BE2C (cell line): ENCODE measurements around the gene NOXA1.

Experiments
- DNase-seq: peaks from one replicate; pipeline ENCODE4 v3.0.0-alpha.2; 2020
- H3K27me3 ChIP-seq: fragments of 250-450 bp; sonication (Bioruptor Pico); 2 replicates; pipeline ENCODE4 v1.5.1; 2020; ENCODE audit warnings: mild to moderate bottlenecking
- H3K36me3 ChIP-seq: fragments of 250-450 bp; sonication (Bioruptor Pico); 2 replicates; pipeline ENCODE4 v1.5.1; 2020; ENCODE audit warnings: mild to moderate bottlenecking
- H3K4me1 ChIP-seq: fragments of 250-450 bp; sonication (Bioruptor Pico); 2 replicates; pipeline ENCODE4 v1.5.1; 2020
- H3K4me3 ChIP-seq: 2 replicates; pipeline ENCODE4 v1.5.1; 2011; ENCODE audit warnings: low read depth, low read length
- H3K9me3 ChIP-seq: fragments of 250-450 bp; sonication (Bioruptor Pico); 2 replicates; pipeline ENCODE4 v1.5.1; 2020
- TF ChIP-seq, protein P1 (sequence below): IDR thresholded peaks from 2 replicates; pipeline ENCODE4 v1.5.1; 2012; ENCODE audit warnings: mild to moderate bottlenecking, low read depth, low read length

The NOXA1 gene

DNA sequence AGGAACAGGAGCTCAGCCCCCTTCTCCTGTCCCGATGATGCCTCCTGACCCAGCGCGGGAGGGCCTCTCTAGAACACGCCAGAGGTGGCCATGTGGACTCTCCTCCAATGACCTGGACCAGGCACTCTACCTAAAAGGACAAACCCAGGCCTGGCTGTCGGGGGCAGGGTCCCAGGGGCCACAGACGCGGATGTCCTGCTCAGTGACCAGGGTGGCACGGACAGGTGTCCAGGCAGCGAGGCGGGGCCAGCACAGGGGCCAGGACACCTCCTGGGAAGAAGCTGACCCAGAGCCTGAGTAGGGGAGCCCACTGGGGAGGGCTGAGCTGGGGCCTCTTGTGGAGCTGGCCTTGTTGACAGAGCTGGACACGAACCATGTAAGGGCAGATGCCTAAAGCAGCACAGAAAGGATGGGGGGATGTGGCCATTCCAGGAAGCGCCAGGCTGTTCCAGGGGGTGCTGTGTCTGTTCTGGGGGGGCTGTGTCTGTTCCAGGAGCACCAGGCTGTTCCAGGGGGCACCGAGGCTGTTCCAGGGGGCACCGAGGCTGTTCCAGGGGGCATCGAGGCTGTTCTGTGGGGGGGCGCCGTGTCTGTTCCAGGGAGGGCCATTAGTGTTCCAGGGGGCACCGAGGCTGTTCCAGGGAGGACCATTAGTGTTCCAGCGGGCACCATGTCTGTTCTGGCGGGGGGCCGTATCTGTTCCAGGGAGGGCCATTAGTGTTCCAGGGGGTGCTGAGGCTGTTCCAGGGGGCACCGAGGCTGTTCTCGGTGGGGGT, 30.8 kb upstream of the NOXA1 start:
- no peaks in the 10 kb centered on the region for H3K9me3 ChIP-seq
- H3K4me1 ChIP-seq, result no peaks in the 10 kb centered on the region
- no peaks in the 10 kb centered on the region for H3K36me3 ChIP-seq
- H3K4me3 ChIP-seq, result no peak overlapping the region
- H3K27me3 ChIP-seq, result no peaks in the 10 kb centered on the region
- DNase-seq, result no peak
- TF ChIP-seq, protein P1, sequence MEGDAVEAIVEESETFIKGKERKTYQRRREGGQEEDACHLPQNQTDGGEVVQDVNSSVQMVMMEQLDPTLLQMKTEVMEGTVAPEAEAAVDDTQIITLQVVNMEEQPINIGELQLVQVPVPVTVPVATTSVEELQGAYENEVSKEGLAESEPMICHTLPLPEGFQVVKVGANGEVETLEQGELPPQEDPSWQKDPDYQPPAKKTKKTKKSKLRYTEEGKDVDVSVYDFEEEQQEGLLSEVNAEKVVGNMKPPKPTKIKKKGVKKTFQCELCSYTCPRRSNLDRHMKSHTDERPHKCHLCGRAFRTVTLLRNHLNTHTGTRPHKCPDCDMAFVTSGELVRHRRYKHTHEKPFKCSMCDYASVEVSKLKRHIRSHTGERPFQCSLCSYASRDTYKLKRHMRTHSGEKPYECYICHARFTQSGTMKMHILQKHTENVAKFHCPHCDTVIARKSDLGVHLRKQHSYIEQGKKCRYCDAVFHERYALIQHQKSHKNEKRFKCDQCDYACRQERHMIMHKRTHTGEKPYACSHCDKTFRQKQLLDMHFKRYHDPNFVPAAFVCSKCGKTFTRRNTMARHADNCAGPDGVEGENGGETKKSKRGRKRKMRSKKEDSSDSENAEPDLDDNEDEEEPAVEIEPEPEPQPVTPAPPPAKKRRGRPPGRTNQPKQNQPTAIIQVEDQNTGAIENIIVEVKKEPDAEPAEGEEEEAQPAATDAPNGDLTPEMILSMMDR, result no peak

DNA sequence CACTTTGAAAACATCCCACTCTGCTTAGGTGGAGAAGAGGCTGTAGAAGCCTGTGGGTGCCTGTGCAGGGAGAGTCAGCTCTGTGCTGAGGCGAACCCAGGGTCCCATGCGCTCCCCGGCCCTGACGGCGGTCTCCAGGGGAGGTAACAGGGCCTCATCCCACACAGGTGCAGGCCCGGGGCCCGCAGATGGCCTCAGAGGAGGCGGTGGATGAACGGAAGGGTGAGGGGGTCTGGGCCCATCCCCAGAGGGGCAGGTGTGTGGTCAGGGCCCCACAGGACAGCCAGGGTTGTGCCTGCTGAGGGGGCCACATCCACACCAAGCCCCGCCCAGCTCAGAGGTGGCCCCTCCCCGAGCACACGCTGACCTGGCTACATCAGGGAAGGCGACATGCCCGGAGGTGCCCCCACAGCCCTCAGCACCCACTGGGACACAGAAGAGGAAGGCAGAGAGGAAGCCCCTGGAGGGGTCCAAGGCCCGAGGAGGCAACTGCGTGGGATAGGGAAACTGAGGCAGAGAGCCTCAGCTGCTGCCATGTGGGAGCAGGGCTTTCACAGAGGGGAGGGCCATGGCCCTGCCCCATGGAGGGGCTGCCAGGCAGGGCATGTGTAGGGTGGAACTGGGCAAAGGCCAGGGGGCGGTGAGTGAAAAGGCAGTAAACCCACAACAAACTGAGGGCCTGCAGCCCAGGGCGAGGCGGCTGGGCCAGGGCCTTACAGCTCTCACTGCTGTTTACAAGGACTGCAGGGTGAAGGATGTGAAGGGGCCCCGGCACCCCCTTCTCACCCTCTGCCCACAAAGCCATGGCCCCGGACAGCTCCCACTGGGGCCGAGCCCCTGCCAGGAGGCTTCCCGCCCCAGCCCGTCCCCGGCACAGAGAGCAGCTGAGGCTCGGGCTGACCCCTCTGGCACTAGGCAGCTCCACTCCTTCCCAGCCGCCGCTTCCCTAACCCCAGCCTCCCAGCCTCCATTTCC, 29.7 kb upstream of the NOXA1 start:
- no peak for DNase-seq
- no peaks in the 10 kb centered on the region for H3K27me3 ChIP-seq
- TF ChIP-seq, protein P1, result no peak

DNA sequence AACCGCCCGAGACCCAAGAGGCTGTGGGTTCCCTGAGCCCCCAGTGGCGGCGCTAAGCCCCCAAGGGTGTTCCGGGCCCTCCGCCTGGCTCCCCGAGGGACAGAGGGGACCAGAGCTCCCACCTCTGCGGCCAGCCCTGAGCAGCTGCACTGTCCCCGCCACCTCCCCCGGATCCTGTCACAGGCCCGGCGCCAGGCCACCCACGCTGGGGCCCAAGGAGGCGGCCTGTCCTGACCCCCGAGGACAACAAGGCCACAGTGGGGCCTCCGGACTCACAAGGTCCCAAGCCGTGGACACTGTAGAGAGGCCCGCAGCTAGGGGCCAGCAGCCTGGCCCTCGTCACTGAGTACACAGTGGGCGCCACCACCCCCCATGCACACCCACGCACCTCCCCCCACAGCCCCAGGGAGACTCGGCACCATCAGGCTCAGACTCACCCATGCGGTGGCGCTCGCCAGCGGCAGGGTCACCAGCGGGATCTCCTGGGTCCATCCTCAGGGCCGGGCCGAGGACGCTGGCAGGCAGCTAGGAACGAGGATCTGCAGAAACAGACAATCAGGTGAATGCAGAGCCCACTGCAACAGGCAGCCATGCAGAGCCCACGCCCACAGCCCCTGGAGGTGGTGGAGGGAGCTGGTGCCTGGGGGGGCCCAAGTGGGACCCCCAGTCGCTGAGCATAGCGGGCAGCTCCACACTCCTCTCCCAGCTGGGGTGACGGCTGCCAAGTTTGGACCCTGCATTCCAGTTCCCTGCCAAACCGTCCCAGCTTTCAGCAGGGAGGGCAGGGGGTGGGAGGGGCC, 28.1 kb upstream of the NOXA1 start:
- Histone ChIP-seq H3K36me3 (no peaks in the 10 kb centered on the region), H3K9me3 (no peaks in the 10 kb centered on the region), H3K4me3 (no peak overlapping the region), H3K4me1 (no peaks in the 10 kb centered on the region), H3K27me3 (no peaks in the 10 kb centered on the region)
- no peak for DNase-seq
- TF ChIP-seq, protein P1, result no peak

More for the DNA sequence above, 29.7 kb upstream of the NOXA1 start:
- Histone ChIP-seq H3K4me1 (no peaks in the 10 kb centered on the region), H3K9me3 (no peaks in the 10 kb centered on the region), H3K36me3 (no peaks in the 10 kb centered on the region), H3K4me3 (no peak overlapping the region)

DNA sequence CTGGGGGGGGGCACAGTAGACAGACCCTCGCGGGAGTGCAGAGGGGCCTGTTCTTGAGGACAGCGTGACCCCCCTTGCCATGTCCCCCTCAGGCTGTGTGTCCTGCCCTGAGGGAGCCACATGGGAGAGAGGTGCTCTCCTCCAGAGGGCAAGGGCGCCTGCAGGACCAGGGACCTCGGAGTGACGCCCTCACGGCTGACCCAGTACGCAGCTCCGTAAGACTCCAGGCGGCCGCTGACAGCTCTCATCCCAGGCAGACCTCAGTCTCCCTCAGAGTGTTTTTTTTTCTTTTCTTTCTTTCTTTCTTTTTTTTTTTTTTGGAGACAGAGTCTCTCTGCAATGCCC, 27.6 kb upstream of the NOXA1 start:
- no peaks in the 10 kb centered on the region for H3K9me3 ChIP-seq

DNA sequence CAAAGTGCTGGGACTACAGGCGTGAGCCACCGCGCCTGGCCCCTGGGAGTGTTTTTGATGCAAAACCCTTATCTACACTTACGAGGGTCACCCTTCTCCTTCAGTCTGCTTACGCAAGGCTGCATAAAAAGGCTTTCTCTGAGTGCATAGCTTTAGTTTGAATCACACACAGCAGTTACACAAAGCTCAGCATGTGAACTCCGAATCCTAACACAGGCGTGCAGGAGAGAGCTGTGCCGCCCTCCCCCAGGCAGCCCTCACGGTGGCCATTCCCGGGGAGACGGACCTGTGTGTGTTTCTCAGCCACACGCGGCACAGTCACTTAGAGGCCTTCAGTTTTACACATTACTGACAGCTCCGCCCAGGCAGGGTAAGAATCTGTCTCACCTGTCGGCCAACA, 27.0 kb upstream of the NOXA1 start:
- no peak overlapping the region for H3K4me3 ChIP-seq
- TF ChIP-seq, protein P1, result no peak
- no peaks in the 10 kb centered on the region for H3K36me3 ChIP-seq
- H3K27me3 ChIP-seq, result no peaks in the 10 kb centered on the region
- no peaks in the 10 kb centered on the region for H3K9me3 ChIP-seq
- no peak for DNase-seq
- H3K4me1 ChIP-seq, result no peaks in the 10 kb centered on the region

More for the DNA sequence above, 27.6 kb upstream of the NOXA1 start:
- H3K4me3 ChIP-seq, result no peak overlapping the region
- no peaks in the 10 kb centered on the region for H3K4me1 ChIP-seq
- H3K27me3 ChIP-seq, result no peaks in the 10 kb centered on the region
- H3K36me3 ChIP-seq, result no peaks in the 10 kb centered on the region
- TF ChIP-seq, protein P1, result no peak
- no peak for DNase-seq
